H54 (cell line): ENCODE results near the gene CDC42BPG.

Experiments used
- DNase-seq: peaks from one replicate; pipeline ENCODE4 v3.0.0; 2011; ENCODE audit warnings: low spot score, mixed read lengths; ENCODE audit not compliant: insufficient read length
- FAIRE-seq: peaks from 3 replicates; lab custom pipeline; 2011; peaks lifted over from hg19 to GRCh38; lab: Jason Lieb, UNC
- POLR2A ChIP-seq: IDR thresholded peaks from 2 replicates; pipeline ENCODE4 v1.6.1; 2011; ENCODE audit warnings: low read depth, mild to moderate bottlenecking, low read length

Gene CDC42BPG

DNA sequence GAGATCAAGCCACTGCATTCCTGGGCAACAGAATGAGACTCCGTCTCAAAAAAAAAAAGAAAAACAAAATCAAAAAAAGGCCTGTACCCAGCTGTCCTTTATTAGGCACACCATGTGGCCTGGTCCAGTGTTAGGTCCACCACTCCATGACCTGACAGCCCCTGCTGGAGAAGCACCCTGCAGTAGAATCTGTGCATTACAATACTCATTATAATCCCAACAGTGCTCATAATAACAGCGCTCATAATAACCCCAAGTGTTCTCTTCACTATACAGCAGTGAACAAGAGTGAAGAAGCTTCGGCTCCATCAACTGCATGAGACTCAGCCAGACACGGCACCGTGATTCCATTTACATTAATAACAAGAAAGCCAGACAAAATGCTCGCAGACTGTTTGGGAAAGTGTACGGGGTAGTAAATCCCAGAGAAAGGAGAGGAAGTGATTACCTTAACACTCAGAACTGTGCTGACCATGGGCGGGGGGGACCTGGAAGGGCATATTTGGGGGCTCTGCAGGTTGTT, 42.8 kb upstream of the CDC42BPG start:
- FAIRE-seq (no peak), DNase-seq (no peak)
- no peak for TF ChIP-seq POLR2A

DNA sequence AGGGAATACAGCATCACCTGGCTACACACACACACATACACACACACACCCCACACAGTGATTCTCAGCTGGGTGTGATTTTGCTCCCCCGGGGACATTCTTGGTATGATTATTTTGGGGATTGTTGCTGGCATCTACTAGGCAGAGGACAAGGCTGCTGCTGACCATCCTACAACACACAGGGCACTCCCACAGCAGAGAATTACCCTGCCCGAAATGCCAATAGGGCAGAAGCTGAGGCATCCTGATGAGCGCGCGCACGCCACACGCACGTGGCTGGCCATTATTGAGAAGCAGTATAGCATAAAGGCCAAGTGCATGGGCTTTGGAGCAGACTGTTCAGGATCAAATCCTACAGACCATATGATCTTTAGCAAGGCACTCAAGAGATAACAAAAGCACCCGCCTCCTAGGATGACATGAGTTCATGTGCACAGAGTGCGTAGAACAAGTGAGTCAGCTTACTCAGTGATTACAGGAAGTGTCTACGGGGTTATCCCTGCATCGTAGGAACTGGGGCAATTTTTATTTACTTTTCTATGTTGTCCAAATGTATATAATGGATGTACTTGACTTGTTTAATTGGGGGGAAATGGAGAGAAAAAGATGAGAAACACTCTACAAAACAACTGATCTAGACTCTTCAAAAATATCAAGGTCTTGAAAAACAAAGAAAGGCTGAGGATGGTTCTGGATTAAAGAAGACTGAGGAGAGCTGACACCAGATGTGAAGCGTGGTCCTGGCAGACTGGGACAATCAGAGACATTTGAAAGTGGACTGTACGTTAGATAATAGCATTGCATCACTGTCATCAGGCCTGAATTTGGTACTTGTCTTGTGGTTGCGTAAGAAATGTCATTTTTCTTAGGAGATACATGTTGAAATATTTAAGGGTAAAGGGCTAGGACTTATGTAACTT, 41.2 kb upstream of the CDC42BPG start:
- TF ChIP-seq POLR2A = no peak
- DNase-seq = no peak
- FAIRE-seq = no peak

DNA sequence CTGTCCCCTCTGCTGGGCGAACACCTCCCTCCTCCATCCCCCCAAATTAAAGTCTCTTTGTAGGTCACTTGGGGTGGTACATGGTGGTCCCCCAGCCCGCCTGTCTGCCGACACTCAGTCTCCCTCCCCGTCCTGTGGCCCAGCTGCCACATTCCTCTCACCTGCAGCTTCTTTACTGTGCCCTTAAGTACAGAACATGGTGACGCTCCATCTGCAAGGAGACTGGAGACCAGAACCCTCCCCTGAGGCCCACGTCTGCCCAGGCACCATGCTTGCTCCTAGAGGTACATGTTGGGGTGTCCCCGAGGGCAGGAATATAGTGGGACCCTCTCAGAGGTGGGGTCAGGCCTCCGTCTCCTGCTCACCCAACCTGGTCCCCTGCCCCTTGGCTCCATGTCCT, 39.6 kb upstream of the CDC42BPG start:
- no peak for FAIRE-seq
- TF ChIP-seq POLR2A = no peak

DNA sequence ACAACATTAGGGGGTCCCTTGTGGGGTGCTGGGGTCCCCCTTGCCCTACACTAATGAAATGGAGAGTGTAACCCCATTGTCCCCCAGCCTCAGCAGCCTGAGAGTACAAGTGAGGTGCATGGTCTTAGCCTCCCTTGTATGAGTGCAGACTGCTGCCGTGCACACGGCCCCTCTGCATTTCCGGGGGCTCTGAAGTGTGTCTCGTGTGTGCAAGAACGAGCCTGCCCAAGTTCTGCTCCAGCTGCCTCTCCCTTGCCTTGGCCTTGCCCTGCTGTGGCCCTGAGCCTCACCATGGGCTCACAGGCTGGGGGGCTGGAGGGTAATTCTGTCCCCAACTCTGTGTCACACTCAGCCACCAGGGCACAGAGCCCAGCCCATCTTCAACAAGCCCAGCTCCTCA, 39.1 kb upstream of the CDC42BPG start:
- DNase-seq = no peak
- FAIRE-seq = no peak
- TF ChIP-seq POLR2A = no peak

More for the DNA sequence above, 39.6 kb upstream of the CDC42BPG start:
- no peak for DNase-seq

GRCh38 chr11:64882243-64882642, 37.8 kb upstream of the CDC42BPG start:
- no peak for FAIRE-seq
- TF ChIP-seq POLR2A = no peak
- no peak for DNase-seq

GRCh38 chr11:64881476-64881875, 37.0 kb upstream of the CDC42BPG start:
- FAIRE-seq (no peak), DNase-seq (no peak)
- no peak for TF ChIP-seq POLR2A

DNA sequence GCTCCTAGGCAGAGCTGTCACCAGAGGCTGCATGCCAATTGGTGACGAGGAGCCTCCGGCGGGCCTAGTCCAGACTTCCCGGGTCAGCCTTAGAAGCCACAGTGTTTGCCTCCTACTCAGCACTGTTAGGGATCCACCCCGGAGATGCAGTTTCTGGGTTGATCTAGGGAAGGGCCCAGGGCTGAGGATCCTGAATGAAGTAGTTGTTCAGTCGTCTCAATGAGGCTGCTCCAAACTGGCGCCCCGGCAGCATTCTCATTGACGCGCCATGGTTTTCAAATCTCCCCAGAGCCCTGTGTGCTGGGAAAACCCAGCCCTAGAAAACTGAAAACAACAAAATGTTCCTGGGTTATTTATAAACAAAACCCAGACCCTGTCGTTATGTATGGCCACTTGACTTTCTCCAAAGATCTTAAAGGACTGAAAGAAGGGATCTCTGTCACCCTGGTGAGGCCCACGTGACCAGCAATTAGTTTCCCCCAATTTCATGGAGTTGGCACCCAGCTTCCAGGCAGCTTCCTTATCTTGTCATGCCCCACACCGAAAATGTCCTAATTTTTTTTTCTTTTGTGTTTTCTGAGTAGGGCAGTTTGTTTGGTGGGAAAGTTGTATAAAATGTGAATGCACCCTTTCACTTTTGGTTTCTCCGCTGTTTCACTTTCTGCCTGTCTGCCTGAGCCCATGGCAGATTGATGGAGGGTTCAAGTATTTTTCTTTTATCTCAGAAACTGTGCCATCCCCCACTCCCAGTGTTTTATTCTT, 36.0 kb upstream of the CDC42BPG start:
- FAIRE-seq (no peak), DNase-seq (no peak)
- no peak for TF ChIP-seq POLR2A

DNA sequence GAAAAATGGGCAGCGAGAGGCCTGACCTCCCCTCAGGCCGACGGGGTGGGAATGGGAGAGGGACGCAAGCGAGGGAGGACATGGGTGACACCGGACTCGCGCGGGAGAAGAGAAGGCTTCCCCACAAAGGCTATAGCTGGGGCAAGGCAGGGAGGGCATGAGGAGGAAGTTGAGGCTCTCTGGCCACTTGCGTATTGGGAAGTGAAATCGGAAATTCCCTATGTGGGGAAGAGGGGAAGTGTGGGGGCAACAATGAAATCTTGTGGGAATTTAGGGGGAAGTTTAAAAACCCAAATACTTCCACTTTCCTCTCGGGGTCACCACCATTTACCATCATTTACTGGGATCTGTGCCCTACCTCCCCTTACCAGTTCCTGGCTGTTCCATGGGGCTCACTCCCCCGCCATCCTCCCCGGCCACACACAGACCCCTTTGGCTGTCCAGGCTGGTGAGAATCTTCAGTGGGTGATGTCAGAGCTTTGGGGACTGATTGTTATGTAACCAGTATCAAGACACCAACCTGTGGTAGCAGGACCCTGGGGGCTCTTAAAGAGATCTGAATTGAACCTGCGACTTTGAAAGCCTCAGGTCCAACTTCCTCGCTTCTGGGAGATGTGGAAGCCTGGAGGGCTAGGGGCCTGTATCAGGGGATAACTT, 34.9 kb upstream of the CDC42BPG start:
- no peak for DNase-seq
- no peak for TF ChIP-seq POLR2A
- FAIRE-seq = no peak

DNA sequence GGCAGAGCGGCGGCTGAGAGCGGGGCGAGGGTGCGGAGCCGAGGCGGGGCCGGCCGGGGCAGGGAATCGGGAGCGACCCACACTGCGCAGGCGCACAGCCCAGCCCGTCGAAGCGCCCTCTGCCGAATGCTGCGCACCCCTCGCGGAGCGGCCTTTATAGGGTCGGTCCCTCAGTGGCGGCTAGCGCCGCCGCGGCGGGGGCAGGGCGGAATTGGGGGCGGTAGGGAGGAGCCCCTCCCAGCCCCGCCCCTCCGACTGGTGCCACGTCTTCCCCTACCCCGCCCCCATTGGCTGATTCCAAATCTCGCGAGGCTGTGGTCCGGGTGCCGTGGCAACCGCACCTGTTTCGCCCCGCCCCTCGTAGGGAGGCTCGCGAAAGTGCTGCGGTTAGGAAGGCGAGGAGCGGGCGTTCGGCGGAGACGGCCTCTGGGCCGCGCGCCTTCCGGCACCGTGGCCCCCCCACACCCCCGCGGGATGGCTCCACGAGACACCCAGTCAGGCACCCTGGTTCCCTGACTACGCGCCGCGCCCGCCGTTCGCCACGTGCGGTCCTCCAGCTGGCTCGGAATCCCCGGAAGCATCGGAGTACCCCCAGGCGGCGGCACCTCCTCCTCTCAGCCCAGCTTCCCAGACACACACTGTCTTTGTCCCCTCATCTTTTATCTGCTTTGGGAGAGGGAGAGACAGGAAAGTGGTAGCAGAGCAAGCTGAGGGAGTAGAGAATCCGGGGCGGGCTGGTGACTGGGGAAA, 34.2 kb upstream of the CDC42BPG start, which contains the start of gene EHD1:
Gene EHD1 (minus strand): TSS at position 128 of the 750 bp plus-strand sequence. CDS start 157 bp downstream, outside the sequence.
- no peak for FAIRE-seq
- peak; percentile 100 for TF ChIP-seq POLR2A
- peak; percentile 91 for DNase-seq

DNA sequence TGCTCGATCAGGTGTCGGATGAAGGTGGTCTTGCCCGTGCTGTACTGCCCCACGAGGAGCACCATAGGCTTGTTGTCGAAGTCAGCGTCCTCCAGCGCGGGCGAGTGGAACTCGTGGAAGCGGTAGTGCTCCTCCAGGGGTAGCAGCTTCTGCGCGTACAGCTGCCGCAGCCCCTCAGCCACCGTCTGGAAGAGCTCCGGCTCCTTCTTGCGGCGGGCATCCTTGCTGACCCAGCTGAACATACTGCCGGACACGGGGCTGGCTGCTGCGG, 33.7 kb upstream of the CDC42BPG start:
- DNase-seq (no peak), FAIRE-seq (no peak)
- TF ChIP-seq POLR2A = no peak

DNA sequence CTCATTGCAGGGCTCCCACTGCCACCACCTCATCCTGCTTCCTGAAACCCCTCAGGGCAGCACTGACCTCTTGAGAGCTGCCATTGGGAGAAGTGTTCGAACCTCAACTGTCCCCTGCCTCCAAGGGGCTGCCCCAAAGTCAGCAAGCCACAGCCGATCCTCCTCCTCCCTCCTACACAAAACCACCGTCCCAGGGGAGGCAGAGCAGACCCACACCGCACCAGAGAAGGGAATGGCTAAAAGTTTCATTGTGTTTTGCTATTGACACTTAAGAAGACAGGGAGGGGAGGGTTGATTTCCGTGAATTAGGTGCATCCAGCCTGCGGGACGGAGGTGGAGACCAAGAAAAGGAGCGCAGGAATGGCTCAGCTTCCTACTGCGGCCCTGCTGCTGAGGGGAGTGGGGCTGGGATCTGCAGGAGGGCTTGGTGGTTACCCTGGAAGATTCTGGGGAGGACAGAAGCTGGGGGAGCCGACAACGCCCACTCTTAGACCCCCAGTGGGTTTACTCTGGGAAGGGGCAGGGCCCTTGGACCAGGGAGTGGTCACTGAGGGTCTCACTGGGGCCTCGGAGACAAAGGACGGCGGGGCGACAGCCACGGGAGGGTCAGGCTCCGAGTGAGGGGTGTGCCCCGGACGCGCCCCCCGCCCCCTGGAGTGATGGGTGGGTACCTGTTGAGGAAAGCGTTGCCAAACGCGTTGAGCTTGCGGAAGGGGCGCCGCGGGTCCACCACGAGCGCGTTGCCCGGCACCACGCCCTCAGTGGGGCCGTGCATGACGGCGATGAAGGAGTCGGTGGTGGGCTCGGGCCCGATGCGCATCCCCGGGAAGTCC, 33.2 kb upstream of the CDC42BPG start:
- FAIRE-seq (no peak), DNase-seq (no peak)
- no peak; the same call in 1 of the 2 replicates for TF ChIP-seq POLR2A

GRCh38 chr11:64876835-64877341, 32.4 kb upstream of the CDC42BPG start:
- no peak; the same call in 1 of the 2 replicates for TF ChIP-seq POLR2A
- no peak for DNase-seq
- no peak for FAIRE-seq

DNA sequence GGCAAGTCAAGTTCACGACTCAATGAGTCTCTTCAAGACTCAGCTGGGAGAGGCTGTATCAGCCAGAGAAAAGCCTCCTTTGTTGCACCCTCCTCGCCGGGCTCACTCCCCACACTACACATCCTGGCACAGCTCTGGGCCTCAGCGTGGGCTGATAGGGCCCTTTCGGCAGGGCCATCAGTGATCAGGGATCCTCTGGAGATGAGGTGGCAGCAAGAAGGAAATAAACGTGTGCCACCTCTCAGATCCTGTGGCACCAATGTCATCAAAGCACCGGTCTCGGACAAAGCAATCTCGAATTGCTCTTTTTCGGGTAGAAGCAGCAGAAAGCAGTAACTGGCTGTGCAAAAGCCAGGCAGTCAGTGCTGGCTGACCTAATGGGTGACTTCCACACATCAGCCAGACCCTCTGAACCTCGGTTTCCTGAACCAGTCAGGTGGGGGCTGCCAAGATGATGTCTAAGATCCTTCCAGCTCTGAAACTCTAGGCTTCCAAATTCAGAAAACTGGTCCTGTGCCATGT, 31.8 kb upstream of the CDC42BPG start:
- DNase-seq (no peak), FAIRE-seq (no peak)
- no peak for TF ChIP-seq POLR2A
